ENCODE data around the gene ZMAT1.
"Not testable (repeated sequence)": the region's sequence is repeated elsewhere in the genome, so short reads cannot be mapped to it uniquely, and the experiment has no call there.

DNA sequence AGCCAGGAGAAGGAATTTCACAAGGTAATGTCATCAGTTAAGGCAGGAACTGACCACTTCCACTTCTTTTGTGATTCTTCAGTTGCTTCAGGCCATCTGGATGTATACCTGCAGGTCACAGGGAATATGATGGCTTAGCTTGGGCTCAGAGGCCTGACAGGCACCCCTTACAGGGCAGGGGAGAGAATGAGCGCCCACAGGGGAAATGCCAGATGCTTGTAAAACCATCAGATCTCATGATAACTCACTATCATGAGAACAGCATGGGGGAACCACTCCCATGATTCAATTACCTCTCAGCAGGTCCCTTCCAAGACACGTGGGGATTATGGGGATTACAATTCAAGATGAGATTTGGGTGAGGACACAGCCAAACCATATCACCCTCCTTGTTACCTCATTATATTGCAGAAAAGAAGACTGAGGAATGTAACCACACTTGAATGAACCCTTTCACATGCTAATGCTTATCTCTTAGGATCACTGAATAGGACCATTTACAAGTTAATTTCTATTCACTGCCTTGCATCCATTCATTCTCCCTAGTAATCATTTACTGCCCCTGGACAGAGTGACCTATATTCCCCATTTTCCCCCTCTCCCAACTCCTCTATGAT lies 33.2 kb upstream of the ZMAT1 start:
- TF ChIP-seq, protein P1, sequence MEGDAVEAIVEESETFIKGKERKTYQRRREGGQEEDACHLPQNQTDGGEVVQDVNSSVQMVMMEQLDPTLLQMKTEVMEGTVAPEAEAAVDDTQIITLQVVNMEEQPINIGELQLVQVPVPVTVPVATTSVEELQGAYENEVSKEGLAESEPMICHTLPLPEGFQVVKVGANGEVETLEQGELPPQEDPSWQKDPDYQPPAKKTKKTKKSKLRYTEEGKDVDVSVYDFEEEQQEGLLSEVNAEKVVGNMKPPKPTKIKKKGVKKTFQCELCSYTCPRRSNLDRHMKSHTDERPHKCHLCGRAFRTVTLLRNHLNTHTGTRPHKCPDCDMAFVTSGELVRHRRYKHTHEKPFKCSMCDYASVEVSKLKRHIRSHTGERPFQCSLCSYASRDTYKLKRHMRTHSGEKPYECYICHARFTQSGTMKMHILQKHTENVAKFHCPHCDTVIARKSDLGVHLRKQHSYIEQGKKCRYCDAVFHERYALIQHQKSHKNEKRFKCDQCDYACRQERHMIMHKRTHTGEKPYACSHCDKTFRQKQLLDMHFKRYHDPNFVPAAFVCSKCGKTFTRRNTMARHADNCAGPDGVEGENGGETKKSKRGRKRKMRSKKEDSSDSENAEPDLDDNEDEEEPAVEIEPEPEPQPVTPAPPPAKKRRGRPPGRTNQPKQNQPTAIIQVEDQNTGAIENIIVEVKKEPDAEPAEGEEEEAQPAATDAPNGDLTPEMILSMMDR (IDR thresholded peaks at IDR 0.05; ENCODE audit: poor library complexity): not testable (repeated sequence)
- TF ChIP-seq EZH2phosphoT487 (IDR thresholded peaks at IDR 0.05; ENCODE audit: low read depth, severe bottlenecking, unreplicated experiment); EZH2 (IDR thresholded peaks at IDR 0.05; ENCODE audit: borderline replicate concordance): not testable (repeated sequence)
